AG08396 (cell line): ENCODE measurements around the gene ACD.
A peak's percentile ranks its signal among the peaks of the same experiment; 100 is the strongest.

ENCODE experiments used
- DNase-seq: peaks from one replicate; pipeline ENCODE4 v3.0.0; 2012; ENCODE audit warnings: low spot score, mixed read lengths

ACD gene

GRCh38 chr16:67661886-67662652 is 2.0 kb upstream of the ACD start:
- DNase-seq = no peak

GRCh38 chr16:67661101-67661761 is 1.2 kb upstream of the ACD start:
- DNase-seq = no peak

DNA sequence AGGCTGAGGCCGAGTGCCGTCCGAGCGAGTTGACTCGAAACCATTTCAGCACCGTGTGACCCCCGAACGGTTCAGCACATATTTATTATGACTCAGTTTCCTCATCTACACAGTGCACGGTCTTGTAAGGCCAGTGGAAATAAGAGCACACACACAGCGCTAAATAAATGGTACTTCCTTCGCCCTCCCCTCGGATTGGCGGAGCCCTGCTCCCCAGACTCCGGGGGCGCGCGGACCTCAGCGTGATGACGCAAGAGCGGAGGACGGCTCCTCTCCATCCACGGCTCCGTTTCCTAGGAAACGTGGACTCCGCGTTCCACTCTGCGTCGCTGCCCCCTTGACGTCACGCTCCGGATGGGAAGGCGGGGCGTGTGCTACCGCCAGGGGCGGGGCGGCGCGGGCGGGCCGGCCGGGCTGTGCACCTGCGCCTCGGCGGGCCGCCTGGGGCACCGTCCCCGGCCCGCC is 536 bp upstream of the ACD start, which contains the start of gene PARD6A:
TSS of gene PARD6A (plus strand) at position 397 of the 465 bp plus-strand sequence. CDS start 79 bp downstream, outside the sequence.
- DNase-seq = peak; percentile 99

DNA sequence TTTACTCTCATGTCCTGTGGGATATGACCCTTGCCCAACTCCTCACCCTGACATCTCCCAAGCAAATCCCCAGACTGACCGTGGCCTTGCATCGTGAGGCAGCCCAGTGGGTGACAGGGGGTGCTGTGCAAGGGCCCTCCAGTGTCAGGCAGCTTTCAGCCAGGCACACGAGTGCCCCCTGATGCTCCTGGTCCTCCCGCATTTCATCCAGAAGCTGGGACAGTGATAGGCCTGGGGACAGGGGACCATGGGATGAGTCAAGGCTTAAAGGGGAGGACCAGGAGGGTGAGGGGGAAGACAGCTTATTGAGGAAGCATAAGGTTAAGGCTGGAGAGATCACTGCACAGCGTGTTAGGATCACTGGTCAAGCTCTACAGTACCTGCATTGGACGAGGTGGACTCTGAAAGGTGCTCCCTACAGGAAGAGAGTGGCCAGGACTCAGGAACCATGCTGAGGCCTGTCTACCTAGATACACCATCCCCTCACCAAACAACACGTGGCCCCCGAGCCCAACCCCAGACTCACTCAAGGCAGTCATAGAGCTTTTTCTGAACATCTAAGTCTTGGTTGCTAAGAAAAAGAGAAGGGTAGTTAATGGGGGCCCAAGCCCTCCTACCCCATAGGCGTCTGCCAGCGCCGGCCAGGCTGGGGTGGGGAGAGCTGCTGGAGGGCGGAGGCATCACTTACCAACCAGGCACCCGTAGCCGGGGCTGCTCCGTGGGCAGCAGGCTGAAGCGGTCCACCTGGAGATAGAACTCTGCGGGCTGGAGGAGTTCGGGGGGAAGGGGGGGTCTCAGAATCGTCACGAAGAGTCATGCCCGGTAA is 998 bp downstream of the ACD start:
- DNase-seq = no peak

DNA sequence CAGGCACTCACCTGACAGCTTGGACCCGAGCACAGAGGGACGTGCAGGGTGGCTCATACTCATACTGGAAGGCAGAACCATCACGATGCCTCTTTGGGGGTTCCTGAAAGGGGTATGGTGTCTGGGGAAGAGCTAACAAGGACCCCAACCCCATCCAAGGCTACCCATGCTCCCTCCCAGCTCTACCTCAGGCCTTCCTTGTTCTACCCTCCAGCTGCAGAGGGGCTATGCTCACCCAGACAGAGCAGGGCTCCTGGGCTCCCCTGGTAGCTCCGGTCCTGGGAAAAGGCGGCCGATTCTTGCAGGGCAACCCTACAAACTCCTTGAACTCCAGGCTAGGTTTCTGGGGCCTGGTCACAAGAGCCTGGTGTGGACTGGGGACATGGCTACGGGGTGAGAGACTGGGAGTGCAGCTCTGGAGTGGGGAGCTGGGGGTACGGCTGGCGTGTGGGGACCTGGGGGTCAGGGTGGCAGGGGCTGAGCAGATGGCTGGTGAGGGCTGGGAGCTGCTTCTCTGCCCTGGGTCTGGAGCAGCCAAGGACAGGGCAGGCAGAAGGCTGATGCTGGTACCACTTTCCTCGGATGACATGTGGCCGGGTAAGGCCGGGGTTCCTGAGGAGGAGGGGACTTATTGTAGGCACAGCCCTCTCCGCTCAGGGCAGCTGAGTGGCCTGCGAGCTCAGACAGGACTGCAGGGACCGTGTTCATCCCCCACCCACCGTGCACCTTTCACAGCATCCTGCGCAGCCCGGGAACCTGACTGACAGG is 2.1 kb downstream of the ACD start:
- DNase-seq = no peak

DNA sequence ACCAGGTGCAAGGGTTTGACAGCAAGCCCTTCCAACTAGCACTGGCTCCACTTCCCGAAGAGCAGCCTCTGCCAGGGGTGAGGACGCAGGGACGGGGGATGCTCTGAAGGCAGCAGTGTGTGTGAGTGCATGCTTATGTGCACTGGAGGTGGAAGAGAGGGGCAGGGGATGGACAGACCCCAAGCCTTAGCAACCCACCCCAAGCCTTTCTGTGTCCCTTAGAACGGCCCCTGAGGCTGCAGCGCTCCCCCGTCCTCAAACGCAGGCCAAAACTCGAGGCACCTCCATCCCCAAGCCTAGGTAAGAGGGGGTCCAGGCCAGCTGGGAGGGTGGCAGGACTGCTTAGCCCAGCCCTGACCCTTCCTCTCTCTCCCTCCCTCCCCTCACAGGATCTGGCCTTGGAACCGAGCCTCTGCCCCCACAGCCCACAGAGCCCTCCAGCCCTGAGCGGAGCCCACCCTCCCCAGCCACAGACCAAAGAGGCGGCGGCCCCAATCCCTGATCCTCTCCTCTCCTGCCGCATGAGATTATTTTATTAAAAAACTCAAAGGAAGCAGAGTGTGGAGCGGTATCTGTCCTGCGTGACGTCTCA is 2.9 kb downstream of the ACD start:
- no peak for DNase-seq

DNA sequence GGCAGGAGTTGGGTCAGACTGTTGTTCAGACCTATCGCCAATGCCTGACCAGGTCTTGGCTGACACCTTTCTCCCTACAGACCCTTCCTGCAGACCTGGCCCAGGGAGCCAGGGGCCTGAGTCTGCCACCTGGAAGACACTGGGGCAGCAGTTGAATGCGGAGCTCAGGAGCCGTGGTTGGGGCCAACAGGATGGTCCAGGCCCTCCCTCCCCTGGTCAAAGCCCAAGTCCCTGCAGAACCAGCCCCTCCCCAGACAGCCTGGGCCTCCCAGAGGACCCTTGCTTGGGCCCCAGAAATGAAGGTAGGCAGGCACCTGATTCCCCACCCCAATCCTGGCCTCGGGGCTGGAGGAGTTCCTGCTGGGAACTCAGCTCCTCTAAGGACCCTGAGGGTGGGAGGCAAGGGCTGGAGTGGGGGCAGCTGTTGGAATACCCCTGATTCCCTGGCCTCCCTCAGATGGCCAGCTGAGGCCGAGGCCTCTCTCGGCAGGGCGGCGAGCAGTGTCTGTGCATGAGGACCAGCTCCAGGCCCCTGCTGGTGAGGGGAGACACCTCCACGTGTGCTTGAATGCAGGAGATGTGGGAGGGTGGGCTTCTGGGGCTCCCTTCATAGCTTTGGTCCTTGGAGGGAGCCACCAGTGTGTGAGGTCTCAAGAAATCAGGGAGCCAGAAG is 3.6 kb downstream of the ACD start:
- no peak for DNase-seq

- DNase-seq = no peak
Measured at GRCh38 chr16:67655363-67655762, 4.7 kb downstream of the ACD start.

GRCh38 chr16:67654403-67654911 is 5.6 kb downstream of the ACD start:
- DNase-seq = no peak

GRCh38 chr16:67653789-67654402 is 6.2 kb downstream of the ACD start:
- DNase-seq = peak; percentile 59

DNA sequence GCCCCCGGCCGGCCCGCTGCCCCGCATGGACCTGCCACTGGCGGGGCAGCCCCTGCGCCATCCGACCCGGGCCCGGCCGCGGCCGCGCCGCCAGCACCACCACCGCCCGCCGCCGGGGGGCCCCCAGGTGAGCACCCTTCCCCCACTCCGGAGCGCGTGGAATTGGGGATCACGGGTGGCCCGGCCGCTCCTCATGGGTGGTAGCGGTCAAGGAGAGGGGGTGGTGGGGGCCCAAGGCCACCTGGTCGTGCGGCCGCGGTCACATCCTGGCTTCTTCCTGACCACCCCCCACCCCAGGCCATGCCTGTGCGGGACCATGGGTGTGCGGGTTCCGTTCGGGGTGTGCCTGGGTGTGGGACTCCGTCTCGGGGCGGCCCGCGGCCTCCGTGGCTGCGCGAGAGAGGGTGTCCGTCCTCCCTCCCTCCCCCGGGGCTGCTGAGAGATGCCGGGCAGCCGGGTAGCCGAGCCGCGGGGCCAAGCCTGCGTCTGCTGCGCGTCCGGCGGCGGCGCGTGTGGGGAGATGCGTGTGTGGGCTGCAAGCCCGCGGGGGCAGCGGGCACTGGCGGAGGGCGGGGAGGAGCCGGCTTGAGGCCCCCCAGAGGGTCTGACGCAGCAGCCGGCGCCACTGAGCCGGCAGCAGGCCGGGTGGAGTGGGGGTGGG is 6.8 kb downstream of the ACD start:
- DNase-seq = peak; percentile 65

GRCh38 chr16:67652578-67653127 is 7.4 kb downstream of the ACD start:
- DNase-seq = peak; percentile 83

DNA sequence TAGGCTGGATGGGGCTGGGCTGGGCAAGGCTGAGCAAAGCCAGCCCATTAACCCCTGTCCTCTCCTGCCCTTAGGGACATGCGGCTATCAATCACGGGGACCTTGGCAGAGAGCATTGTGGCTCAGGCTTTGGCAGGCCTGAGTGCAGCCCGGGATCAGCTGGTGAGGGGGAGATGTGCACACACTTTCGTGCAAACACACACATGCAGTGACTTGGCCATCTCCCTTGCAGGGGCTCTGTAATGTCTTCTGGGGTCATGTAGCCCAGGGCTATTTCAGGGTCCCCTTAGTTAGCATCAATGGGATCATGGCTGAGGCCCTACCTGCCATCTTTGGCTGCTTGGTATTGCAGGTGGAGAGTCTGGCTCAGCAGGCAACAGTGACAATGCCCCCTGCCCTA is 8.2 kb downstream of the ACD start:
- no peak for DNase-seq

GRCh38 chr16:67651039-67651438 is 9.0 kb downstream of the ACD start:
- no peak for DNase-seq

- DNase-seq = no peak
Measured at GRCh38 chr16:67650023-67650422, 10.0 kb downstream of the ACD start.

DNA sequence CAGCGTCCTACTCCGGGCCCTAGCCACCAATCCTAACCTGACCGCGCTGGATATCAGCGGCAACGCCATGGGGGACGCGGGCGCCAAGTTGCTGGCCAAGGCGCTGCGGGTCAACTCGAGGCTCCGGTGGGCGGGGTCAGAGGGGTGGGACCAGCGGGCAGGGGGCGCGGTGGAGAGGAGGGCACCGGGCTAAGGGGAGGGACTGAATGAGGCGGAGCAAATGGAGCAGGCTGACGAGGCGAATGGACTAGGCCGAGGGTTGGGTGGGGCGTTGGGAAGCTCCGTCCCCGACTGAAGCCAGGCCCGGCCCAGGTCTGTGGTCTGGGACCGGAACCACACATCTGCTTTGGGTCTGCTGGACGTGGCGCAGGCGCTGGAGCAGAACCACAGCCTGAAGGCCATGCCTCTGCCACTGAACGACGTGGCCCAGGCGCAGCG is 10.5 kb downstream of the ACD start:
- no peak for DNase-seq

GRCh38 chr16:67648764-67649407 is 11.2 kb downstream of the ACD start:
- peak; percentile 12 for DNase-seq

DNA sequence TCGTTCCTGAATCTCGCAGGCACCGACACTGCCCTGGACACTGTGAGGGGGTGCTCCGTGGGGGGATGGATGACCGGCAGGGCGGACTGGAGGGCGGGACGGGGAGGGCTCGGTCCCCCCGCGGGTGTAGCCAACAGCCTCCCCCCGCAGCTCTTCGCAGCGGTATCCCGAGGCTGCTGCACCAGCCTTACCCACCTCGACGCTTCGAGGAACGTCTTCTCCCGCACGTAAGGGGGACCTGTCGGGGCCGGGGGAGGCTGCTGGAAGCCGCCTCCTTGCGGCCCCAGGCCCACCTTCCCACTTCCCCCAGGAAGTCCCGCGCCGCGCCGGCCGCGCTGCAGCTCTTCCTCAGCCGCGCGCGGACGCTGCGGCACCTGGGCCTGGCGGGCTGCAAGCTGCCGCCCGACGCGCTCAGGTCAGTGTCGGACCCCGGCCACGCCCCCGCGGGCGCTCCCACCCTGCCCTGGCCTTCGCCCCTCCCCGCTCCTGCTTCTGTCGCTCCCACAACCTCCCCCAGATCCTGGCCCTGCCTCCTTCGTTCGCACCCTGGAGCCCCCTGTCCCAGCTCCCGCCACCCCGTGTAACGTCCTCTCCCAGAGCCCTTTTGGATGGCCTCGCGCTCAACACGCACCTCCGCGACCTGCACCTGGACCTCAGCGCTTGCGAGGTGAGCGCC is 11.8 kb downstream of the ACD start:
- peak; percentile 11 for DNase-seq
